B cell (primary cell): ENCODE measurements around the gene COLEC12.

ENCODE experiments used
- EZH2 ChIP-seq: IDR thresholded peaks from 2 replicates; pipeline ENCODE4 v1.6.1; 2012; ENCODE audit warnings: borderline replicate concordance, low read depth, mild to moderate bottlenecking, moderate library complexity, low read length; ENCODE audit not compliant: insufficient read depth, poor library complexity, severe bottlenecking
- TF ChIP-seq, protein P1 (sequence below): fragments of 200-600 bp; IDR thresholded peaks from one replicate; pipeline ENCODE4 v1.8.0; 2022; ENCODE audit warnings: antibody characterized with exemption, mild to moderate bottlenecking

- TF ChIP-seq EZH2: no peak
- TF ChIP-seq, protein P1, sequence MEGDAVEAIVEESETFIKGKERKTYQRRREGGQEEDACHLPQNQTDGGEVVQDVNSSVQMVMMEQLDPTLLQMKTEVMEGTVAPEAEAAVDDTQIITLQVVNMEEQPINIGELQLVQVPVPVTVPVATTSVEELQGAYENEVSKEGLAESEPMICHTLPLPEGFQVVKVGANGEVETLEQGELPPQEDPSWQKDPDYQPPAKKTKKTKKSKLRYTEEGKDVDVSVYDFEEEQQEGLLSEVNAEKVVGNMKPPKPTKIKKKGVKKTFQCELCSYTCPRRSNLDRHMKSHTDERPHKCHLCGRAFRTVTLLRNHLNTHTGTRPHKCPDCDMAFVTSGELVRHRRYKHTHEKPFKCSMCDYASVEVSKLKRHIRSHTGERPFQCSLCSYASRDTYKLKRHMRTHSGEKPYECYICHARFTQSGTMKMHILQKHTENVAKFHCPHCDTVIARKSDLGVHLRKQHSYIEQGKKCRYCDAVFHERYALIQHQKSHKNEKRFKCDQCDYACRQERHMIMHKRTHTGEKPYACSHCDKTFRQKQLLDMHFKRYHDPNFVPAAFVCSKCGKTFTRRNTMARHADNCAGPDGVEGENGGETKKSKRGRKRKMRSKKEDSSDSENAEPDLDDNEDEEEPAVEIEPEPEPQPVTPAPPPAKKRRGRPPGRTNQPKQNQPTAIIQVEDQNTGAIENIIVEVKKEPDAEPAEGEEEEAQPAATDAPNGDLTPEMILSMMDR: no peak
Measured at GRCh38 chr18:376311-376710, 124.2 kb downstream of the COLEC12 start.
